Measurements from ENCODE around the gene RAB31. TPM values are rescaled to one million over a fixed set of nuclear protein-coding genes. Genes with fewer than 3 reads are reported as not detected.

RAB31 gene
- total RNA-seq, 1 experiment from 2014 or later = 32.9 TPM

DNA sequence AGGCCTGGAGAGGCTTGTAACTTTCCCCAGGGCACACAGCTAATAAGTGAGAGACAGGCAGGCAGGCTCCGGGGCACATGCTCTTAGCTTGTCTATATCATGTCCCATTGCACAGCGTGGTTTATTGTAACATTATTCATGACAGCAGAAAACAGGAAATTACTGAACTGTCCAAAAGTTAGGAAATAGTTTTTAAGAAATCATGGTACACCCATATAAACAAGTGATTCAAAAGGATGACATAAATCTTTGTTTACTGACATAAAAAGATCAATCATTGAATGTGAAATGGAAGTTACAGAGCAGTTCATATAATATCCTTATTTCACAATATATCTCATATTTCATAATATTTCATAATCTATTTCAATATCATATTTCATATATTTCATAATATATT is 143.4 kb downstream of the RAB31 start:
- CTCF ChIA-PET = no interaction called here
- Mint-ChIP-seq H3K27me3 (ENCODE audit: low read depth) (no peaks in the 10 kb centered on the region), H3K36me3 (peaks cover 13% of the 10 kb centered on the region)

DNA sequence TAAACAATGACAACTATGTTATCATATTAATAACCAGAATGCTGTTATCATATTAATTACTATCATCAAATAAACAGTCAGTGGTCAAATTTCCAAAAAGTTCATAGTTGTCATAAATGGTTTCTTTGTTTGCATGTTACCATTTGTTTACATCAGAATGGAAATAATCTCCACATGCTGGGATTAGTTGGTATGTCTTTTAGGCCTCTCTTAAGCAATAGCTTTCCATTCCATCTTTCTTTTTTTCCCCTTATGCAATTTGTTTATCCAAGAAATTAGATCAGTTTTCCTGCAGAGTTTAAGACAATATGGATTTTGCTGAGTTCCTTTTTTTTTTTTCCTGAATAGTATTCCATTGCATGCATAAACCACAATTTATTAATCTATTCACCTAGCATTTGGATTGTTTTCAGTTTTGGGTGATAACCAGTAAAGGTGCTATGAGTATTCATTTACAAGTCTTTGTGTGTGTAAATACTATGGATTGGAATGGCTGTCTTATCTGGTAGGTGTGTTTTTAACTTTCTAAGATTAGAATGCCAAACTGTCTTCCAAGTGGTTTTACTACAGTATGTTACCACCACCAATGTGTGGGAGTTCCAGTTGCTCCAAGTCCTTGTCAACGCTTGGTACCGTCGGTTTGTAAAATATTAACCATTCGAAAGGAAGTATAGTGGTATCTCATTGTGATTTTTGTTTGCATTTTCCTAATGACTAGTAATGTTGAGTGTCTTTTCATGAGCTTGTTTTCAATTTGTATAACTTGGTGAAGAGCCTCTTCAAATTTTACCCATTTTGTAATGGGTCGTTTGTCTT is 144.4 kb downstream of the RAB31 start:
- ATAC-seq (no peak), DNase-seq (ENCODE audit: low spot score) (no peak)
- peaks cover 12% of the 10 kb centered on the region for H3K9me3 Mint-ChIP-seq
- H3K4me1 Mint-ChIP-seq = peaks cover 19% of the 10 kb centered on the region
- no peak overlapping the region for H3K4me3 Mint-ChIP-seq
- POLR2A ChIA-PET = no interaction called here
- peaks cover 13% of the 10 kb centered on the region for H3K36me3 Mint-ChIP-seq
- CTCF ChIA-PET = no interaction called here
- no peak overlapping the region for H3K27ac Mint-ChIP-seq
- H3K27me3 Mint-ChIP-seq (ENCODE audit: low read depth) = no peaks in the 10 kb centered on the region
- TF ChIP-seq ZNF138 (CRISPR knock-in tag; conservative IDR thresholded peaks at IDR 0.05) (no peak), FOXK1 (CRISPR knock-in tag; IDR thresholded peaks at IDR 0.05) (no peak), OVOL2 (CRISPR knock-in tag; IDR thresholded peaks at IDR 0.05; ENCODE audit: borderline replicate concordance) (no peak), CREM (CRISPR knock-in tag; IDR thresholded peaks at IDR 0.05) (no peak)
- TF ChIP-seq, protein P1, sequence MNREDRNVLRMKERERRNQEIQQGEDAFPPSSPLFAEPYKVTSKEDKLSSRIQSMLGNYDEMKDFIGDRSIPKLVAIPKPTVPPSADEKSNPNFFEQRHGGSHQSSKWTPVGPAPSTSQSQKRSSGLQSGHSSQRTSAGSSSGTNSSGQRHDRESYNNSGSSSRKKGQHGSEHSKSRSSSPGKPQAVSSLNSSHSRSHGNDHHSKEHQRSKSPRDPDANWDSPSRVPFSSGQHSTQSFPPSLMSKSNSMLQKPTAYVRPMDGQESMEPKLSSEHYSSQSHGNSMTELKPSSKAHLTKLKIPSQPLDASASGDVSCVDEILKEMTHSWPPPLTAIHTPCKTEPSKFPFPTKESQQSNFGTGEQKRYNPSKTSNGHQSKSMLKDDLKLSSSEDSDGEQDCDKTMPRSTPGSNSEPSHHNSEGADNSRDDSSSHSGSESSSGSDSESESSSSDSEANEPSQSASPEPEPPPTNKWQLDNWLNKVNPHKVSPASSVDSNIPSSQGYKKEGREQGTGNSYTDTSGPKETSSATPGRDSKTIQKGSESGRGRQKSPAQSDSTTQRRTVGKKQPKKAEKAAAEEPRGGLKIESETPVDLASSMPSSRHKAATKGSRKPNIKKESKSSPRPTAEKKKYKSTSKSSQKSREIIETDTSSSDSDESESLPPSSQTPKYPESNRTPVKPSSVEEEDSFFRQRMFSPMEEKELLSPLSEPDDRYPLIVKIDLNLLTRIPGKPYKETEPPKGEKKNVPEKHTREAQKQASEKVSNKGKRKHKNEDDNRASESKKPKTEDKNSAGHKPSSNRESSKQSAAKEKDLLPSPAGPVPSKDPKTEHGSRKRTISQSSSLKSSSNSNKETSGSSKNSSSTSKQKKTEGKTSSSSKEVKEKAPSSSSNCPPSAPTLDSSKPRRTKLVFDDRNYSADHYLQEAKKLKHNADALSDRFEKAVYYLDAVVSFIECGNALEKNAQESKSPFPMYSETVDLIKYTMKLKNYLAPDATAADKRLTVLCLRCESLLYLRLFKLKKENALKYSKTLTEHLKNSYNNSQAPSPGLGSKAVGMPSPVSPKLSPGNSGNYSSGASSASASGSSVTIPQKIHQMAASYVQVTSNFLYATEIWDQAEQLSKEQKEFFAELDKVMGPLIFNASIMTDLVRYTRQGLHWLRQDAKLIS (CRISPR knock-in tag; IDR thresholded peaks at IDR 0.05; ENCODE audit: borderline replicate concordance) = no peak
- TF ChIP-seq, protein P2, sequence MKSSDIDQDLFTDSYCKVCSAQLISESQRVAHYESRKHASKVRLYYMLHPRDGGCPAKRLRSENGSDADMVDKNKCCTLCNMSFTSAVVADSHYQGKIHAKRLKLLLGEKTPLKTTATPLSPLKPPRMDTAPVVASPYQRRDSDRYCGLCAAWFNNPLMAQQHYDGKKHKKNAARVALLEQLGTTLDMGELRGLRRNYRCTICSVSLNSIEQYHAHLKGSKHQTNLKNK (CRISPR knock-in tag; IDR thresholded peaks at IDR 0.05) = no peak
- TF ChIP-seq, protein P3, sequence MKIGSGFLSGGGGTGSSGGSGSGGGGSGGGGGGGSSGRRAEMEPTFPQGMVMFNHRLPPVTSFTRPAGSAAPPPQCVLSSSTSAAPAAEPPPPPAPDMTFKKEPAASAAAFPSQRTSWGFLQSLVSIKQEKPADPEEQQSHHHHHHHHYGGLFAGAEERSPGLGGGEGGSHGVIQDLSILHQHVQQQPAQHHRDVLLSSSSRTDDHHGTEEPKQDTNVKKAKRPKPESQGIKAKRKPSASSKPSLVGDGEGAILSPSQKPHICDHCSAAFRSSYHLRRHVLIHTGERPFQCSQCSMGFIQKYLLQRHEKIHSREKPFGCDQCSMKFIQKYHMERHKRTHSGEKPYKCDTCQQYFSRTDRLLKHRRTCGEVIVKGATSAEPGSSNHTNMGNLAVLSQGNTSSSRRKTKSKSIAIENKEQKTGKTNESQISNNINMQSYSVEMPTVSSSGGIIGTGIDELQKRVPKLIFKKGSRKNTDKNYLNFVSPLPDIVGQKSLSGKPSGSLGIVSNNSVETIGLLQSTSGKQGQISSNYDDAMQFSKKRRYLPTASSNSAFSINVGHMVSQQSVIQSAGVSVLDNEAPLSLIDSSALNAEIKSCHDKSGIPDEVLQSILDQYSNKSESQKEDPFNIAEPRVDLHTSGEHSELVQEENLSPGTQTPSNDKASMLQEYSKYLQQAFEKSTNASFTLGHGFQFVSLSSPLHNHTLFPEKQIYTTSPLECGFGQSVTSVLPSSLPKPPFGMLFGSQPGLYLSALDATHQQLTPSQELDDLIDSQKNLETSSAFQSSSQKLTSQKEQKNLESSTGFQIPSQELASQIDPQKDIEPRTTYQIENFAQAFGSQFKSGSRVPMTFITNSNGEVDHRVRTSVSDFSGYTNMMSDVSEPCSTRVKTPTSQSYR (CRISPR knock-in tag; IDR thresholded peaks at IDR 0.05) = no peak
- TF ChIP-seq, protein P4, sequence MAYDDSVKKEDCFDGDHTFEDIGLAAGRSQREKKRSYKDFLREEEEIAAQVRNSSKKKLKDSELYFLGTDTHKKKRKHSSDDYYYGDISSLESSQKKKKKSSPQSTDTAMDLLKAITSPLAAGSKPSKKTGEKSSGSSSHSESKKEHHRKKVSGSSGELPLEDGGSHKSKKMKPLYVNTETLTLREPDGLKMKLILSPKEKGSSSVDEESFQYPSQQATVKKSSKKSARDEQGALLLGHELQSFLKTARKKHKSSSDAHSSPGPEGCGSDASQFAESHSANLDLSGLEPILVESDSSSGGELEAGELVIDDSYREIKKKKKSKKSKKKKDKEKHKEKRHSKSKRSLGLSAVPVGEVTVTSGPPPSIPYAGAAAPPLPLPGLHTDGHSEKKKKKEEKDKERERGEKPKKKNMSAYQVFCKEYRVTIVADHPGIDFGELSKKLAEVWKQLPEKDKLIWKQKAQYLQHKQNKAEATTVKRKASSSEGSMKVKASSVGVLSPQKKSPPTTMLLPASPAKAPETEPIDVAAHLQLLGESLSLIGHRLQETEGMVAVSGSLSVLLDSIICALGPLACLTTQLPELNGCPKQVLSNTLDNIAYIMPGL (CRISPR knock-in tag; IDR thresholded peaks at IDR 0.05) = no peak

More for the DNA sequence above, 143.4 kb downstream of the RAB31 start:
- ATAC-seq = no peak
- POLR2A ChIA-PET = no interaction called here
- no peak for DNase-seq (ENCODE audit: low spot score)
- Mint-ChIP-seq H3K9me3 (peaks cover 12% of the 10 kb centered on the region), H3K27ac (no peak overlapping the region), H3K4me3 (no peak overlapping the region), H3K4me1 (peaks cover 22% of the 10 kb centered on the region)
- TF ChIP-seq, protein P5, sequence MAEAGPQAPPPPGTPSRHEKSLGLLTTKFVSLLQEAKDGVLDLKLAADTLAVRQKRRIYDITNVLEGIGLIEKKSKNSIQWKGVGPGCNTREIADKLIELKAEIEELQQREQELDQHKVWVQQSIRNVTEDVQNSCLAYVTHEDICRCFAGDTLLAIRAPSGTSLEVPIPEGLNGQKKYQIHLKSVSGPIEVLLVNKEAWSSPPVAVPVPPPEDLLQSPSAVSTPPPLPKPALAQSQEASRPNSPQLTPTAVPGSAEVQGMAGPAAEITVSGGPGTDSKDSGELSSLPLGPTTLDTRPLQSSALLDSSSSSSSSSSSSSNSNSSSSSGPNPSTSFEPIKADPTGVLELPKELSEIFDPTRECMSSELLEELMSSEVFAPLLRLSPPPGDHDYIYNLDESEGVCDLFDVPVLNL (CRISPR knock-in tag; IDR thresholded peaks at IDR 0.05; ENCODE audit: borderline replicate concordance, low read depth) = no peak
- TF ChIP-seq, protein P6, sequence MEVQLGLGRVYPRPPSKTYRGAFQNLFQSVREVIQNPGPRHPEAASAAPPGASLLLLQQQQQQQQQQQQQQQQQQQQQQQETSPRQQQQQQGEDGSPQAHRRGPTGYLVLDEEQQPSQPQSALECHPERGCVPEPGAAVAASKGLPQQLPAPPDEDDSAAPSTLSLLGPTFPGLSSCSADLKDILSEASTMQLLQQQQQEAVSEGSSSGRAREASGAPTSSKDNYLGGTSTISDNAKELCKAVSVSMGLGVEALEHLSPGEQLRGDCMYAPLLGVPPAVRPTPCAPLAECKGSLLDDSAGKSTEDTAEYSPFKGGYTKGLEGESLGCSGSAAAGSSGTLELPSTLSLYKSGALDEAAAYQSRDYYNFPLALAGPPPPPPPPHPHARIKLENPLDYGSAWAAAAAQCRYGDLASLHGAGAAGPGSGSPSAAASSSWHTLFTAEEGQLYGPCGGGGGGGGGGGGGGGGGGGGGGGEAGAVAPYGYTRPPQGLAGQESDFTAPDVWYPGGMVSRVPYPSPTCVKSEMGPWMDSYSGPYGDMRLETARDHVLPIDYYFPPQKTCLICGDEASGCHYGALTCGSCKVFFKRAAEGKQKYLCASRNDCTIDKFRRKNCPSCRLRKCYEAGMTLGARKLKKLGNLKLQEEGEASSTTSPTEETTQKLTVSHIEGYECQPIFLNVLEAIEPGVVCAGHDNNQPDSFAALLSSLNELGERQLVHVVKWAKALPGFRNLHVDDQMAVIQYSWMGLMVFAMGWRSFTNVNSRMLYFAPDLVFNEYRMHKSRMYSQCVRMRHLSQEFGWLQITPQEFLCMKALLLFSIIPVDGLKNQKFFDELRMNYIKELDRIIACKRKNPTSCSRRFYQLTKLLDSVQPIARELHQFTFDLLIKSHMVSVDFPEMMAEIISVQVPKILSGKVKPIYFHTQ (CRISPR knock-in tag; IDR thresholded peaks at IDR 0.05) = no peak
- TF ChIP-seq, protein P7, sequence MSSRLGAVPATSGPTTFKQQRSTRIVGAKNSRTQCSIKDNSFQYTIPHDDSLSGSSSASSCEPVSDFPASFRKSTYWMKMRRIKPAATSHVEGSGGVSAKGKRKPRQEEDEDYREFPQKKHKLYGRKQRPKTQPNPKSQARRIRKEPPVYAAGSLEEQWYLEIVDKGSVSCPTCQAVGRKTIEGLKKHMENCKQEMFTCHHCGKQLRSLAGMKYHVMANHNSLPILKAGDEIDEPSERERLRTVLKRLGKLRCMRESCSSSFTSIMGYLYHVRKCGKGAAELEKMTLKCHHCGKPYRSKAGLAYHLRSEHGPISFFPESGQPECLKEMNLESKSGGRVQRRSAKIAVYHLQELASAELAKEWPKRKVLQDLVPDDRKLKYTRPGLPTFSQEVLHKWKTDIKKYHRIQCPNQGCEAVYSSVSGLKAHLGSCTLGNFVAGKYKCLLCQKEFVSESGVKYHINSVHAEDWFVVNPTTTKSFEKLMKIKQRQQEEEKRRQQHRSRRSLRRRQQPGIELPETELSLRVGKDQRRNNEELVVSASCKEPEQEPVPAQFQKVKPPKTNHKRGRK (CRISPR knock-in tag; IDR thresholded peaks at IDR 0.05; ENCODE audit: borderline replicate concordance) = no peak
- no peak for TF ChIP-seq TEAD4 (CRISPR knock-in tag; IDR thresholded peaks at IDR 0.05)
- no peak for TF ChIP-seq ZNF263 (CRISPR knock-in tag; IDR thresholded peaks at IDR 0.05; ENCODE audit: low read depth)
- TF ChIP-seq, protein P8, sequence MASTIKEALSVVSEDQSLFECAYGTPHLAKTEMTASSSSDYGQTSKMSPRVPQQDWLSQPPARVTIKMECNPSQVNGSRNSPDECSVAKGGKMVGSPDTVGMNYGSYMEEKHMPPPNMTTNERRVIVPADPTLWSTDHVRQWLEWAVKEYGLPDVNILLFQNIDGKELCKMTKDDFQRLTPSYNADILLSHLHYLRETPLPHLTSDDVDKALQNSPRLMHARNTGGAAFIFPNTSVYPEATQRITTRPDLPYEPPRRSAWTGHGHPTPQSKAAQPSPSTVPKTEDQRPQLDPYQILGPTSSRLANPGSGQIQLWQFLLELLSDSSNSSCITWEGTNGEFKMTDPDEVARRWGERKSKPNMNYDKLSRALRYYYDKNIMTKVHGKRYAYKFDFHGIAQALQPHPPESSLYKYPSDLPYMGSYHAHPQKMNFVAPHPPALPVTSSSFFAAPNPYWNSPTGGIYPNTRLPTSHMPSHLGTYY (CRISPR knock-in tag; IDR thresholded peaks at IDR 0.05) = no peak
- no peak for TF ChIP-seq TP53 (CRISPR knock-in tag; IDR thresholded peaks at IDR 0.05)

Measured in WTC11 (cell line).